ENCODE data around the gene TOMM34. TPM values are rescaled to one million over a fixed set of nuclear protein-coding genes. Genes with fewer than 3 reads are reported as not detected.
A peak's percentile ranks its signal among the peaks of the same experiment; 100 is the strongest.

TOMM34 gene
- total and polyA plus RNA-seq, 9 of the 15 experiments (the other 6 are each of a cell fraction or from before 2014, with no cell fraction given): 18.1 to 69.4 (median 41.7) TPM

- no peak for TF ChIP-seq HIVEP1 (CRISPR knock-in tag; IDR thresholded peaks at IDR 0.05)
- no peak for TF ChIP-seq EHMT2 (IDR thresholded peaks at IDR 0.05)
- TF ChIP-seq JUND (IDR thresholded peaks at IDR 0.05; ENCODE audit: borderline replicate concordance, low read depth, low read length): 0 out of 2 replicates have a peak, but pooled peaks have one; percentile 47
- no peak for TF ChIP-seq JUND (tag; IDR thresholded peaks at IDR 0.05; ENCODE audit: borderline replicate concordance, low read depth, low read length)
- TF ChIP-seq FOSL1 (tag; conservative IDR thresholded peaks at IDR 0.05): peak; percentile 83
- TF ChIP-seq, protein P1, sequence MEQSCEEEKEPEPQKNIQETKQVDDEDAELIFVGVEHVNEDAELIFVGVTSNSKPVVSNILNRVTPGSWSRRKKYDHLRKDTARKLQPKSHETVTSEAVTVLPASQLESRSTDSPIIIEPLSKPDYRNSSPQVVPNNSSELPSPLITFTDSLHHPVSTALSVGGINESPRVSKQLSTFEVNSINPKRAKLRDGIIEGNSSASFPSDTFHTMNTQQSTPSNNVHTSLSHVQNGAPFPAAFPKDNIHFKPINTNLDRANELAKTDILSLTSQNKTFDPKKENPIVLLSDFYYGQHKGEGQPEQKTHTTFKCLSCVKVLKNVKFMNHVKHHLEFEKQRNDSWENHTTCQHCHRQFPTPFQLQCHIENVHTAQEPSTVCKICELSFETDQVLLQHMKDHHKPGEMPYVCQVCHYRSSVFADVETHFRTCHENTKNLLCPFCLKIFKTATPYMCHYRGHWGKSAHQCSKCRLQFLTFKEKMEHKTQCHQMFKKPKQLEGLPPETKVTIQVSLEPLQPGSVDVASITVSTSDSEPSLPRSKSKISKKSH (CRISPR knock-in tag; IDR thresholded peaks at IDR 0.05): no peak
Measured at GRCh38 chr20:44961870-44962267, 1.7 kb upstream of the TOMM34 start (continued).

GRCh38 chr20:44961011-44961869, 1.0 kb upstream of the TOMM34 start:
- H3K4me3 ChIP-seq: no peak overlapping the region
- POLR2A ChIA-PET: interaction anchor here (1.4 to 2.8 kb wide), 6 partner anchors 9 to 29 kb away, joined by 5 to 16 read pairs (median 8); no protein-coding TSS in a partner anchor
- H2AFZ ChIP-seq (ENCODE audit: low read depth, low read length): peak overlapping the region; percentile 93
- H3K36me3 ChIP-seq (ENCODE audit: control insufficient read depth, insufficient read depth, low read length): peaks cover 25% of the 10 kb centered on the region
- no peaks in the 10 kb centered on the region for H3K9me1 ChIP-seq (ENCODE audit: control insufficient read depth, insufficient read depth, low read length)
- in situ Hi-C loops (cut with MboI) (no loop called here), intact Hi-C loops (cut with micrococcal nuclease) (loop anchor here (2.0 kb wide), 1 partner anchor 50 kb away; the partner anchor contains the start of gene PABPC1L)
- H3K27ac ChIP-seq (ENCODE audit: extremely low read depth, low read depth, low read length): peak overlapping the region; percentile 81; the same call in 2 of the 3 replicates
- H4K20me1 ChIP-seq (replicated peaks; ENCODE audit: control insufficient read depth, insufficient read depth, low read length): no peaks in the 10 kb centered on the region
- CTCF ChIA-PET (ENCODE audit: low intra/inter-chr PET ratio): no interaction called here
- no peaks in the 10 kb centered on the region for H3K9me3 ChIP-seq (replicated peaks; ENCODE audit: control insufficient read depth, insufficient read depth, low read depth, low read length)
- ATAC-seq (no peak), FAIRE-seq (no peak), DNase-seq (ENCODE audit: extremely low read depth in 1 of 4, low spot score in 3 of 4) (no peak)
- H3K9ac ChIP-seq (ENCODE audit: insufficient read depth in 1 of 2, low read depth in 2 of 2, low read length in 2 of 2): peak overlapping the region in 1 of 2 experiments; percentile 57; a peak in 1 of 4 replicates
- WGBS (ENCODE audit: insufficient coverage, low coverage, missing lambda C conversion rate): 0% methylated on average over 4 of the region's 4 CpGs
- BruUV-seq (replicated peaks): no TSS peak
- peaks cover 47% of the 10 kb centered on the region for H3K79me2 ChIP-seq (ENCODE audit: control insufficient read depth, insufficient read depth, low read length)
- H3K27me3 ChIP-seq (ENCODE audit: control insufficient read depth in 2 of 2, insufficient read depth in 2 of 2, low read length in 2 of 2): no peaks in the 10 kb centered on the region
- peaks cover 31 to 47% of the 10 kb centered on the region in 2 experiments for H3K4me1 ChIP-seq (replicated peaks in 1 of 2; ENCODE audit: control insufficient read depth in 2 of 2, insufficient read depth in 2 of 2, low read length in 2 of 2)
- H3K4me2 ChIP-seq (ENCODE audit: insufficient read depth, low read length): no peak overlapping the region
- peak; percentile 49 for TF ChIP-seq CXXC5 (CRISPR knock-in tag; IDR thresholded peaks at IDR 0.05)
- TF ChIP-seq ZNF311 (CRISPR knock-in tag; IDR thresholded peaks at IDR 0.05): no peak
- TF ChIP-seq, protein P2, sequence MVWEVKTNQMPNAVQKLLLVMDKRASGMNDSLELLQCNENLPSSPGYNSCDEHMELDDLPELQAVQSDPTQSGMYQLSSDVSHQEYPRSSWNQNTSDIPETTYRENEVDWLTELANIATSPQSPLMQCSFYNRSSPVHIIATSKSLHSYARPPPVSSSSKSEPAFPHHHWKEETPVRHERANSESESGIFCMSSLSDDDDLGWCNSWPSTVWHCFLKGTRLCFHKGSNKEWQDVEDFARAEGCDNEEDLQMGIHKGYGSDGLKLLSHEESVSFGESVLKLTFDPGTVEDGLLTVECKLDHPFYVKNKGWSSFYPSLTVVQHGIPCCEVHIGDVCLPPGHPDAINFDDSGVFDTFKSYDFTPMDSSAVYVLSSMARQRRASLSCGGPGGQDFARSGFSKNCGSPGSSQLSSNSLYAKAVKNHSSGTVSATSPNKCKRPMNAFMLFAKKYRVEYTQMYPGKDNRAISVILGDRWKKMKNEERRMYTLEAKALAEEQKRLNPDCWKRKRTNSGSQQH (CRISPR knock-in tag; IDR thresholded peaks at IDR 0.05): no peak
- TF ChIP-seq, protein P3, sequence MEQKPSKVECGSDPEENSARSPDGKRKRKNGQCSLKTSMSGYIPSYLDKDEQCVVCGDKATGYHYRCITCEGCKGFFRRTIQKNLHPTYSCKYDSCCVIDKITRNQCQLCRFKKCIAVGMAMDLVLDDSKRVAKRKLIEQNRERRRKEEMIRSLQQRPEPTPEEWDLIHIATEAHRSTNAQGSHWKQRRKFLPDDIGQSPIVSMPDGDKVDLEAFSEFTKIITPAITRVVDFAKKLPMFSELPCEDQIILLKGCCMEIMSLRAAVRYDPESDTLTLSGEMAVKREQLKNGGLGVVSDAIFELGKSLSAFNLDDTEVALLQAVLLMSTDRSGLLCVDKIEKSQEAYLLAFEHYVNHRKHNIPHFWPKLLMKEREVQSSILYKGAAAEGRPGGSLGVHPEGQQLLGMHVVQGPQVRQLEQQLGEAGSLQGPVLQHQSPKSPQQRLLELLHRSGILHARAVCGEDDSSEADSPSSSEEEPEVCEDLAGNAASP (IDR thresholded peaks at IDR 0.05): no peak
- TF ChIP-seq SMARCA4 (IDR thresholded peaks at IDR 0.05): 0 out of 2 replicates have a peak, but pooled peaks have one; percentile 49
- no peak for TF ChIP-seq ZNF57 (CRISPR knock-in tag; IDR thresholded peaks at IDR 0.05)
- TF ChIP-seq BCL6 (CRISPR knock-in tag; IDR thresholded peaks at IDR 0.05): no peak
